Measurements from ENCODE around the gene ADIG.

The ADIG gene

GRCh38 chr20:38581013-38581412 lies at the start of gene ADIG:
ADIG (plus strand) TSS chr20:38581197; CDS start chr20:38581251, 54 bp downstream.
- H3K27ac ChIP-seq: no peak within 1 kb of the TSS

GRCh38 chr20:38534756-38535155 lies 46.2 kb upstream of the ADIG start:
- H3K27ac ChIP-seq: no peak overlapping the region
- TF ChIP-seq ZFX (IDR thresholded peaks at IDR 0.05; ENCODE audit: borderline replicate concordance): no peak

More at GRCh38 chr20:38581013-38581412, at the start of gene ADIG:
- TF ChIP-seq ZFX (IDR thresholded peaks at IDR 0.05; ENCODE audit: borderline replicate concordance): no peak
- no peak for TF ChIP-seq CTCF (IDR thresholded peaks at IDR 0.05)

GRCh38 chr20:38536310-38536709 lies 44.7 kb upstream of the ADIG start:
- no peak for TF ChIP-seq CTCF (IDR thresholded peaks at IDR 0.05)
- no peak for TF ChIP-seq ZFX (IDR thresholded peaks at IDR 0.05; ENCODE audit: borderline replicate concordance)
- no peak overlapping the region for H3K27ac ChIP-seq

GRCh38 chr20:38537176-38537575 lies 43.8 kb upstream of the ADIG start:
- TF ChIP-seq ZFX (IDR thresholded peaks at IDR 0.05; ENCODE audit: borderline replicate concordance): no peak
- no peak for TF ChIP-seq CTCF (IDR thresholded peaks at IDR 0.05)
- H3K27ac ChIP-seq: no peak overlapping the region

- TF ChIP-seq CTCF (IDR thresholded peaks at IDR 0.05): no peak
- TF ChIP-seq ZFX (IDR thresholded peaks at IDR 0.05; ENCODE audit: borderline replicate concordance): no peak
- H3K27ac ChIP-seq: no peak overlapping the region
These were observed 42.2 kb upstream of the ADIG start for GRCh38 chr20:38538789-38539188.

GRCh38 chr20:38543014-38543906 lies 37.7 kb upstream of the ADIG start:
- TF ChIP-seq CTCF (IDR thresholded peaks at IDR 0.05): no peak
- TF ChIP-seq ZFX (IDR thresholded peaks at IDR 0.05; ENCODE audit: borderline replicate concordance): no peak
- no peak overlapping the region for H3K27ac ChIP-seq

GRCh38 chr20:38545771-38546170 lies 35.2 kb upstream of the ADIG start:
- no peak overlapping the region for H3K27ac ChIP-seq
- no peak for TF ChIP-seq ZFX (IDR thresholded peaks at IDR 0.05; ENCODE audit: borderline replicate concordance)
- no peak for TF ChIP-seq CTCF (IDR thresholded peaks at IDR 0.05)

All from 22Rv1 (cell line).